Cardiac fibroblast (primary cell): ENCODE measurements around the gene AGR3.
"Not testable (repeated sequence)": the region's sequence is repeated elsewhere in the genome, so short reads cannot be mapped to it uniquely, and the experiment has no call there.

Experiments used
- DNase-seq, 2 donors: peaks; one replicate each; pipeline versions ENCODE4 v3.0.0 to v3.0.0-alpha.2; 2010; ENCODE audit warnings: low read depth in 2 of 2
- H3K4me3 ChIP-seq, 2 donors: replicated peaks in 1 of 2; 1 replicate in 1 of 2; 2 replicates in 1 of 2; pipeline ENCODE4 v1.5.1; 2011; ENCODE audit warnings: low read depth in 2 of 2, low read length in 2 of 2, mild to moderate bottlenecking in 2 of 2, moderate library complexity in 1 of 2
- TF ChIP-seq, protein P1 (sequence below): IDR thresholded peaks from one replicate; pipeline ENCODE4 v1.5.1; 2011; ENCODE audit warnings: low read depth, mild to moderate bottlenecking, low read length, inconsistent platforms

Gene AGR3

DNA sequence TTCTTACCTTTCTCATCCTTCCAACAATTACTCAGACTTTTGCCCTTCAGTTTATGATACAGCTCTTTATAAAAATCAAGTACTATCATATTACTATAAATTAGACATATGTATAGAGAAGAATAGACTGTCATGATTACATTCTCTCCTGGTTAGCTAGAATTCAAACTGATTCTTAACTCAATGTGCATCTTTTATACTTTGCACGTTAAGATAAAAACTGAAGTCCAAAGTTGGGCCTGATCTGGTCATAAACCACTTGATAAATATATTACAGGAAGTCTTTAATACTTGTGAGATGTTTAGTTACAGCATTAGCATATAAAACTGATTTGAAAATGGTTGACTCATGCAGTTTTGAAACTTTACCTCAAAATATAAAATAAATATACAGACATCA is 2.6 kb downstream of the AGR3 start:
- TF ChIP-seq, protein P1, sequence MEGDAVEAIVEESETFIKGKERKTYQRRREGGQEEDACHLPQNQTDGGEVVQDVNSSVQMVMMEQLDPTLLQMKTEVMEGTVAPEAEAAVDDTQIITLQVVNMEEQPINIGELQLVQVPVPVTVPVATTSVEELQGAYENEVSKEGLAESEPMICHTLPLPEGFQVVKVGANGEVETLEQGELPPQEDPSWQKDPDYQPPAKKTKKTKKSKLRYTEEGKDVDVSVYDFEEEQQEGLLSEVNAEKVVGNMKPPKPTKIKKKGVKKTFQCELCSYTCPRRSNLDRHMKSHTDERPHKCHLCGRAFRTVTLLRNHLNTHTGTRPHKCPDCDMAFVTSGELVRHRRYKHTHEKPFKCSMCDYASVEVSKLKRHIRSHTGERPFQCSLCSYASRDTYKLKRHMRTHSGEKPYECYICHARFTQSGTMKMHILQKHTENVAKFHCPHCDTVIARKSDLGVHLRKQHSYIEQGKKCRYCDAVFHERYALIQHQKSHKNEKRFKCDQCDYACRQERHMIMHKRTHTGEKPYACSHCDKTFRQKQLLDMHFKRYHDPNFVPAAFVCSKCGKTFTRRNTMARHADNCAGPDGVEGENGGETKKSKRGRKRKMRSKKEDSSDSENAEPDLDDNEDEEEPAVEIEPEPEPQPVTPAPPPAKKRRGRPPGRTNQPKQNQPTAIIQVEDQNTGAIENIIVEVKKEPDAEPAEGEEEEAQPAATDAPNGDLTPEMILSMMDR, result no peak
- H3K4me3 ChIP-seq, result no peak overlapping the region

DNA sequence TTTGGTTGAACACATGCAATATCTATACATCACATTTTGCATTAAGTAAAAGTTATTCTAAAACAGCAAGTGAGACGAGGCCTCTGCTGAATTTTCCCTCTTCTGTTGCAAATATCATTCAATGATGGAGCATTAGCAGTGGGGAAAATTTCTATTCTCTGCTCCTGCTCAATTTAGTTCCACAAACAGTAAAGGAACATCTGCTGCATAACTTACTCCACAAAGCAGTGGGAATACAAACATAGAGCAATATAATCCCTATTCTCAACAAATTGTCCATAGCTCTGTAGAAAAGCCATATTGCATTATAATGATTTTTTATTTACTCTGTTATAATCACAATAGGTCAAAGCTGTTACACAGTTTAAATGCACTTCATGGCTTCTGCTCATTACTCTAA is 5.9 kb downstream of the AGR3 start:
- TF ChIP-seq, protein P1, result no peak
- H3K4me3 ChIP-seq, result no peak overlapping the region
- no peak for DNase-seq

More for the DNA sequence above, 2.6 kb downstream of the AGR3 start:
- DNase-seq, result no peak

DNA sequence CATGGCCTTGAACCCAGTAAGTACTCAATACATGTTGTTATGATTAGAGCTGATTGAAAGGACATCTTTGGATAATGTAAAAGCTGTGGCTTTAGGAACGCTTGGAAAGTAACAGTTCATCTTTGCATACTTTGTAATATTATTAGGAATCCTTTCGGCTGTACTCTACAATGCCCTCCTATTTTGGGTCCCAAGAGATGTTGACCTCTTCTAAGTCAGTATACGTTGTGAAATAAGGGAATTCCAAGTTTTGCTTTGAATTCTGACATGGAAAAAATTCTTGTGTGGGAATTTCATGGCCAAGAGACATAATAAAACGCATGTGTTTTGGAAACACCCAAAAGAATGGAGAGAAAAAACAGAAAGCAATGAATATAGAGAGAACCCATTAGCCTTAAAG is 7.7 kb downstream of the AGR3 start:
- DNase-seq, result no peak
- TF ChIP-seq, protein P1, result no peak
- H3K4me3 ChIP-seq, result no peak overlapping the region

DNA sequence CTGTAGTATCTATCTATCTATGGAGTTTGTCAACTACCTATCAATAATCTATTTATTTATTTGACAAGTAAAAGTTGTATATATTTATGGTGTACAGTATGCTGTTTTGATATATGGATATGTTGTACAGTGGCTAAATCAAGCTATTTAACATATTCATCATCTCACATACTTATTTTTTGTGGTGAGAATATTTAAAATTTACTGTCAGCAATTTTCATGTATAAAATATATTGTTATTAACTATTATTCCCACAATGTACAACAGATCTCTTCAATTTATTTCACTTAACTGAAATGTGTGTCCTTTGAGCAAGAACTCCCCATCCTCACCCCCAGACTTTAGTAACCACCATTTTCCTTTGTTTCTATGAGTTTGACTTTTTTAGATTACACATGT is 14.5 kb downstream of the AGR3 start:
- DNase-seq, result no peak
- TF ChIP-seq, protein P1, result no peak
- H3K4me3 ChIP-seq, result no peak overlapping the region

DNA sequence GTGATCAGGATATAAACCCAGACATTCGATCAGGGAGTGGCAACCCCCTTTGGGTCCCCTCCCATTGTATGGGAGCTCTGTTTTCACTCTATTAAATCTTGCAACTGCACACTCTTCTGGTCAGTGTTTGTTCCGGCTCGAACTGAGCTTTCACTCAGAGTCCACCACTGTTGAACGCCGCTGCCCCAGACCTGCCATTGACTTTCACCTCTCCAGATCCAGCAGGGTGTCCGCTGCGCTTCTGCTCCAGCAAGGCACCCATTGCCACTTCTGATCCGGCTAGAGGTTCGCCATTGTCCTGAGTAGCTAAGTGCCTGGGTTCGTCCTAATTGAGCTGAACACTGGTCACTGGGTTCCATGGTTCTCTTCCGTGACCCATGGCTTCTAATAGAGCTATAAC is 28.6 kb downstream of the AGR3 start:
- DNase-seq, H3K4me3 ChIP-seq: not testable (repeated sequence)

DNA sequence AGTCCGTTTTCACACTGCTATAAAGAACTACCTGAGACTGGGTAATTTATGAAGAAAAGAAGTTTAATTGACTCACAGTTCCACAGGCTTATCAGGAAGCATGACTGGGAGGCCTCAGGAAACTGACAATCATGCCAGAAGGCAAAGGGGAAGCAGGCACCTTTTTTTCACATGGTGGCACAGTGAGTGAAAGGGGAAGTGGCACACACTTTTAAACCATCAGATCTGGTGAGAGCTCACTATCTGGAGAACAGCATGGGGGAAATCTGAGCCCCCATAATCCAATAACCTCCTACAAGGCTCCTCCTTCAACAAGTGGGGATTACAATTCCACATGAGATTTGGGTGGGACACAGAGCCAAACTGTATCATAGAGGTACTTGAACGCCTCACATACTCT is 30.0 kb downstream of the AGR3 start:
- no peak overlapping the region for H3K4me3 ChIP-seq
- no peak for DNase-seq
- TF ChIP-seq, protein P1, result no peak

DNA sequence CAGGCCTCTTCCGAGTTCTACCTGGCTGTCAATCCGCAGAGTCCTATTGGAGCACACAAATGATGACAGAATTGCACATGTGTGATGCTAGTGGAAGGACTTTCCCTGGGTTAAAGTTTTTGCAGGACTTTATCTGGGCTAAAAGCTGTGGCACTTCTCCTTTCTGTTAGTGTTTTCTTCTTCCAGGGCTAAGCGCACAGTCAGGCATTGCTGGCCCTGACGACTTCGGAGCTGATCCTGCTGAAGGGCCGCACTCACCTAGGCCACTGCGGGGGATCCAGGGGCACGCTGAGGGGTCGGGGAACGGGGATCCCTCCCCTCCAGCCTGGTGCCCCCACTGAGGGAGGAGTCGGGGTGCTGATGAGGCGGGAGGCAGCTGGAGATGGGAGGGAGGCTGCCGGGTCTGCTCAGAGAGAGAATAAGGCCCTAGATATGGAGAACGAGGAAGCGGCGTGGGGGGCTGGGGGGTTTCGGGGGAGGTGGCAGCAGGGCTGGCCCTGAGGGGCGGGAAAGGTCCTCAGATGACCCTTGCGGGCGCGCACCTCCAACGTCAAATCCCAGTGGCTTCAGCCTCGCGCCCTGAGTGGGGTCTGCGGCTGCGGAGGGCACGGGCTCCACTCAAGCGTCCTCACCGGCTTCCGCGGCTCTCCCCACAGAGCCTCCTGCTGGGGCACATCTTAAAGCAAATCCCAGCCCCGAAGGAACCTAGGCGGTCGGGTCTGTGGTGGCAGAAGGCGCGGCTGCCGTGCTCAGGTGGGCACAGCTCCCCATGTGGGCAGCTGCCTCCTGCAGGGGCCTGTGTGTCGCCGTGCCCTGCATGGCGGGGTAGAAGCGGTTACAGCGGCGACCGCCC is 30.9 kb downstream of the AGR3 start:
- DNase-seq, result no peak
- no peak overlapping the region for H3K4me3 ChIP-seq
- TF ChIP-seq, protein P1, result no peak
